GM19328 (cell line): Measurements from ENCODE around the gene SEC14L5.

Experiments
- ATAC-seq: cut with Tn5 transposase; IDR thresholded peaks from one replicate; pipeline ENCODE4 v1.9.1; 2021; ENCODE audit warnings: mild to moderate bottlenecking, moderate library complexity; ENCODE audit not compliant: unreplicated experiment

SEC14L5 gene

DNA sequence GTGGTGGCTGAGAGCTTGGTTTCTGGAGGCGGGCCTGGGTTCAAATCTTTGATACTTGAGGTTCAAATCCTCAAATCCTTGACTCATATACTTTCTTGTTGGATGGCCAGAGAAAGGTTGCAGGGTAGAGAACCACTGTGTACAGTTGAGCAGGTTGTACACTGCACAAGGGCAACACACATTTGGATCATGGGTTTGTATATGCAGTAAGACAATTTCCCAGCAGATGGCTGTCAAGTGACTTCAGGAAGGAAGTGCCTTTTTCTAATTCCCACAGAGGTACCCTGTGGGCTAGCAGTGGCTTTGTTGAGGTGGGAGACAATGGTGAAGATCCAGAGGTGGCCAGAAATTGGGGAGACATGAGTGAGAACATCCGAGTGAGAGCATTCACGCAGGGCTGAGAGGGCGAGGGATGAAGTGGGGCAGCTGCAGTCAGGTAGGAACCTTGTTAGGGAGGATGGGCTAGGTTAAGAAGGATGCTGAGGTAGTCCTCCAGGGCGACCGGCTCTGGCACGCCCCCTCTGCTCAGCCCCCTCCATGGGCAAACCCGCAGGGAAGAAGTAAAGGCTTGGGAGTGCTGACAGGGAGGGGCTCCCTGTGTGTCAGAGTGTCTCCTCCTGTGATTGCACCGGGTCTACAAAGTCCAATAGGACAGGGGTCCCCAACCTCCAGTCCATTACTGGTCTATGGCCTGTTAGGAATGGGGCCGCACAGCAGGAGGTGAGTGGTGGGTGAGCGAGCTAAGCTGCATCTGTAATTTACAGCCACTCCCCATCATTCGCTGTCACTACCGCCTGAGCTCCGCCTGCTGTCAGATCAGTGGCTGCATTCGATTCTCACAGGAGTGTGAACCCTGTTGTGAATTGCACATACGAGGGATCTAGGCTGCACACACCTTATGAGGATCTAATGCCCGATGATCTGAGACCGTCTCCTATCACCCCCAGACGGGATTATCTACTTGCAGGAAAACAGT, 104.9 kb downstream of the SEC14L5 start:
- ATAC-seq: no peak

GRCh38 chr16:5064915-5065314, 106.8 kb downstream of the SEC14L5 start:
- ATAC-seq: no peak

GRCh38 chr16:5065326-5065725, 107.2 kb downstream of the SEC14L5 start:
- ATAC-seq: no peak

GRCh38 chr16:5065813-5066212, 107.7 kb downstream of the SEC14L5 start, which contains the start of gene C16orf89:
Gene C16orf89, minus strand, starts transcription at chr16:5065956. Its CDS starts 48 bp downstream, at chr16:5065908.
- ATAC-seq: no peak

GRCh38 chr16:5066511-5066910, 108.4 kb downstream of the SEC14L5 start:
- no peak for ATAC-seq
